Psoas muscle (tissue), 8 donors: ENCODE data around the gene MTHFSD. TPM values are rescaled to one million over a fixed set of nuclear protein-coding genes. Genes with fewer than 3 reads are reported as not detected.

Experiments used
- ATAC-seq, 4 donors: fragments of 200-7000 bp; cut with Tn5 transposase; one replicate each; pipeline ENCODE4 v1.9.1; 2020; ENCODE audit warnings: moderate library complexity in 3 of 4, mild to moderate bottlenecking in 2 of 4
- DNase-seq, 2 donors: peaks; one replicate each; pipeline ENCODE4 v3.0.0-alpha.2; 2020
- H3K27ac ChIP-seq: fragments of 200-600 bp; one replicate; pipeline ENCODE4 v1.8.0; 2022
- H3K27me3 ChIP-seq, 3 donors: fragments of 200-600 bp in 1 of 3; one replicate each; pipeline versions ENCODE4 v1.6.1 to v1.8.0; 2013 to 2022; ENCODE audit warnings: low read length in 2 of 3, mild to moderate bottlenecking in 2 of 3, moderate library complexity in 1 of 3; ENCODE audit not compliant: insufficient read depth in 3 of 3
- H3K36me3 ChIP-seq, 2 donors: fragments of 200-600 bp in 1 of 2; one replicate each; pipeline versions ENCODE4 v1.6.1 to v1.8.0; 2013 to 2022; ENCODE audit warnings: low read depth in 1 of 2, mild to moderate bottlenecking in 1 of 2, moderate library complexity in 1 of 2; ENCODE audit not compliant: insufficient read depth in 1 of 2
- H3K4me1 ChIP-seq: fragments of 200-600 bp; one replicate; pipeline ENCODE4 v1.8.0; 2022
- H3K4me3 ChIP-seq: fragments of 200-600 bp; one replicate; pipeline ENCODE4 v1.8.0; 2022; ENCODE audit warnings: mild to moderate bottlenecking
- H3K9me3 ChIP-seq: fragments of 200-600 bp; one replicate; pipeline ENCODE4 v1.8.0; 2022
- CTCF ChIP-seq: fragments of 200-600 bp; IDR thresholded peaks from one replicate; pipeline ENCODE4 v1.8.0; 2022; ENCODE audit warnings: antibody characterized with exemption
- WGBS, 3 donors: extraction: QIAGEN DNeasy Blood & Tissue Kit; methylation state at CpG; one replicate each; pipeline versions ENCODE4 v1.1.6 to v1.1.7; 2013; 5-methylcytosine and 5-hydroxymethylcytosine counted together
- intact Hi-C, 2 donors: fragments of 100-400 bp; cut with DNase I; formaldehyde crosslinking; loops; one replicate each; pipeline versions ENCODE4 v1.11.0 to v1.14.2; 2022
- polyA plus RNA-seq, 3 donors: library from polyadenylated mRNA; stranded (reverse); fragments of 200-250 nt; gene quantifications; one replicate each; pipeline ENCODE4 v1.2.3, GENCODE V29; 2013
- total RNA-seq, 4 donors: library from RNA; stranded (reverse); fragmentation: NEBNext Ultra II Directional in 2 of 4; extraction: Animal tissue kit (Norgen Biotek cat#: 25700) in 2 of 4; gene quantifications; one replicate each; pipeline versions ENCODE4 v1.2.1 to v1.2.4, GENCODE V29; 2021 to 2023
- donor health status: healthy with polysubstance abuse.
- donor health status: DM: no; HTN: no; CAD: no; lungs with moderate emphysema.
- donor health status: Bipolar disorder and iron deficiency.
- donor health status: healthy.
- donor health status: DM: yes; HTN: yes; CAD: no.
- donor health status: DM: no; HTN: no; CAD: no.
- donor health status: DM: no; HTN: no; CAD: no.
- donor health status: DM: yes; HTN: yes; CAD: no.

MTHFSD gene
- total and polyA plus RNA-seq, 7 donors = 4.3 to 16.0 (median 8.1) TPM

GRCh38 chr16:86494565-86495356 lies 60.3 kb downstream of the MTHFSD start:
- peaks cover 15 to 100% (median 54%) of the 10 kb centered on the region in 3 donors for H3K27me3 ChIP-seq
- ATAC-seq (no peak), DNase-seq (no peak)
- no peak overlapping the region for H3K27ac ChIP-seq
- 2 to 4% (median 3%) methylated on average over 53 to 54 of the region's 54 CpGs for WGBS, 3 donors
- no peaks in the 10 kb centered on the region for H3K4me1 ChIP-seq
- no peaks in the 10 kb centered on the region for H3K9me3 ChIP-seq
- H3K4me3 ChIP-seq = no peak overlapping the region
- no peaks in the 10 kb centered on the region for H3K36me3 ChIP-seq
- intact Hi-C loops = no loop called here
- no peak for TF ChIP-seq CTCF

GRCh38 chr16:86494039-86494564 lies 60.9 kb downstream of the MTHFSD start:
- intact Hi-C loops = no loop called here
- DNase-seq = no peak
- H3K27ac ChIP-seq = no peak overlapping the region
- no peak overlapping the region for H3K4me3 ChIP-seq
- WGBS, 3 donors = 2 to 3% (median 2%) methylated on average over 22 of the region's 22 CpGs
- peaks cover 16 to 100% (median 56%) of the 10 kb centered on the region in 3 donors for H3K27me3 ChIP-seq
- H3K9me3 ChIP-seq = no peaks in the 10 kb centered on the region
- no peak for TF ChIP-seq CTCF
- H3K36me3 ChIP-seq = no peaks in the 10 kb centered on the region
- no peaks in the 10 kb centered on the region for H3K4me1 ChIP-seq
- no peak for ATAC-seq

- WGBS, 3 donors = 14 to 18% (median 17%) methylated on average over 9 of the region's 9 CpGs
- H3K36me3 ChIP-seq = no peaks in the 10 kb centered on the region
- ATAC-seq (no peak), DNase-seq (no peak)
- TF ChIP-seq CTCF = no peak
- H3K4me1 ChIP-seq = no peaks in the 10 kb centered on the region
- no peaks in the 10 kb centered on the region for H3K9me3 ChIP-seq
- H3K27ac ChIP-seq = no peak overlapping the region
- H3K27me3 ChIP-seq = peaks cover 16 to 100% (median 53%) of the 10 kb centered on the region in 3 donors
- H3K4me3 ChIP-seq = no peak overlapping the region
- intact Hi-C loops = no loop called here
Measured at GRCh38 chr16:86492961-86493629, 61.9 kb downstream of the MTHFSD start.

- no peak overlapping the region for H3K27ac ChIP-seq
- H3K9me3 ChIP-seq = no peaks in the 10 kb centered on the region
- 52 to 64% (median 57%) methylated on average over 4 of the region's 4 CpGs for WGBS, 3 donors
- no peak for ATAC-seq
- TF ChIP-seq CTCF = no peak
- peaks cover 14 to 96% (median 50%) of the 10 kb centered on the region in 3 donors for H3K27me3 ChIP-seq
- H3K36me3 ChIP-seq = no peaks in the 10 kb centered on the region
- no peak for DNase-seq
- H3K4me1 ChIP-seq = no peaks in the 10 kb centered on the region
- H3K4me3 ChIP-seq = no peak overlapping the region
- intact Hi-C loops = no loop called here
Measured at GRCh38 chr16:86492267-86492960, 62.6 kb downstream of the MTHFSD start.
